Duodenal mucosa (tissue), 2 donors: ENCODE measurements around the gene C16orf89.
A peak's percentile ranks its signal among the peaks of the same experiment; 100 is the strongest.
"Not testable (repeated sequence)": the region's sequence is repeated elsewhere in the genome, so short reads cannot be mapped to it uniquely, and the experiment has no call there.

Experiments
- H3K27ac ChIP-seq: one replicate; pipeline ENCODE4 v1.7.0; 2013; ENCODE audit warnings: low read depth, low read length
- H3K27me3 ChIP-seq, 2 donors: one replicate each; pipeline ENCODE4 v1.7.0; 2013; ENCODE audit warnings: low read length in 2 of 2, control low read depth in 1 of 2; ENCODE audit not compliant: insufficient read depth in 2 of 2, control insufficient read depth in 1 of 2
- H3K36me3 ChIP-seq, 2 donors: one replicate each; pipeline ENCODE4 v1.7.0; 2013; ENCODE audit warnings: low read length in 2 of 2, control low read depth in 1 of 2; ENCODE audit not compliant: insufficient read depth in 2 of 2, control insufficient read depth in 1 of 2
- H3K4me1 ChIP-seq, 2 donors: one replicate each; pipeline ENCODE4 v1.7.0; 2013; ENCODE audit warnings: low read length in 2 of 2, control low read depth in 1 of 2; ENCODE audit not compliant: insufficient read depth in 2 of 2, control insufficient read depth in 1 of 2
- H3K4me3 ChIP-seq, 2 donors: one replicate each; pipeline ENCODE4 v1.7.0; 2013; ENCODE audit warnings: low read length in 2 of 2, low read depth in 1 of 2
- H3K9ac ChIP-seq, 2 donors: one replicate each; pipeline ENCODE4 v1.7.0; 2013; ENCODE audit warnings: low read length in 2 of 2, low read depth in 1 of 2
- H3K9me3 ChIP-seq, 2 donors: one replicate each; pipeline ENCODE4 v1.7.0; 2013; ENCODE audit warnings: low read length in 2 of 2, control low read depth in 1 of 2; ENCODE audit not compliant: control insufficient read depth in 1 of 2

C16orf89 gene

GRCh38 chr16:5084099-5084731 is 18.5 kb upstream of the C16orf89 start:
- H3K36me3 ChIP-seq, result peaks cover 0 to 16% of the 10 kb centered on the region in 2 donors
- H3K4me3 ChIP-seq, H3K27me3 ChIP-seq, H3K9ac ChIP-seq, H3K27ac ChIP-seq, H3K4me1 ChIP-seq, H3K9me3 ChIP-seq: not testable (repeated sequence)

GRCh38 chr16:5083646-5084045 is 17.9 kb upstream of the C16orf89 start:
- H3K4me3 ChIP-seq, H3K27me3 ChIP-seq, H3K4me1 ChIP-seq, H3K9me3 ChIP-seq, H3K27ac ChIP-seq, H3K9ac ChIP-seq: not testable (repeated sequence)
- peaks cover 0 to 12% of the 10 kb centered on the region in 2 donors for H3K36me3 ChIP-seq

- H3K9me3 ChIP-seq, H3K4me1 ChIP-seq, H3K27ac ChIP-seq, H3K9ac ChIP-seq, H3K4me3 ChIP-seq, H3K27me3 ChIP-seq: not testable (repeated sequence)
- H3K36me3 ChIP-seq, result peaks cover 4 to 24% of the 10 kb centered on the region in 2 donors
Observed at GRCh38 chr16:5080996-5081395, 15.2 kb upstream of the C16orf89 start.

- H3K9me3 ChIP-seq, H3K9ac ChIP-seq, H3K4me1 ChIP-seq, H3K27me3 ChIP-seq, H3K27ac ChIP-seq, H3K4me3 ChIP-seq: not testable (repeated sequence)
- peaks cover 9 to 25% of the 10 kb centered on the region in 2 donors for H3K36me3 ChIP-seq
Observed at GRCh38 chr16:5080461-5080860, 14.7 kb upstream of the C16orf89 start.

GRCh38 chr16:5078626-5079025 is 12.9 kb upstream of the C16orf89 start:
- Histone ChIP-seq H3K9ac (no peak overlapping the region), H3K4me3 (no peak overlapping the region), H3K36me3 (peaks cover 12 to 28% of the 10 kb centered on the region in 2 donors), H3K4me1 (peaks cover 0 to 4% of the 10 kb centered on the region in 2 donors), H3K9me3 (no peaks in the 10 kb centered on the region), H3K27ac (no peak overlapping the region), H3K27me3 (no peaks in the 10 kb centered on the region)

GRCh38 chr16:5077304-5077703 is 11.5 kb upstream of the C16orf89 start:
- Histone ChIP-seq H3K9ac (no peak overlapping the region), H3K27ac (no peak overlapping the region), H3K4me3 (no peak overlapping the region), H3K4me1 (peaks cover 8 to 10% of the 10 kb centered on the region in 2 donors), H3K27me3 (no peaks in the 10 kb centered on the region), H3K36me3 (peaks cover 12 to 28% of the 10 kb centered on the region in 2 donors), H3K9me3 (no peaks in the 10 kb centered on the region)

GRCh38 chr16:5075637-5076036 is 9.9 kb upstream of the C16orf89 start:
- no peaks in the 10 kb centered on the region for H3K27me3 ChIP-seq
- H3K4me3 ChIP-seq, result no peak overlapping the region
- peaks cover 12 to 28% of the 10 kb centered on the region in 2 donors for H3K36me3 ChIP-seq
- H3K9me3 ChIP-seq, result no peaks in the 10 kb centered on the region
- no peak overlapping the region for H3K27ac ChIP-seq
- no peak overlapping the region for H3K9ac ChIP-seq
- H3K4me1 ChIP-seq, result peaks cover 16 to 17% of the 10 kb centered on the region in 2 donors

GRCh38 chr16:5073771-5074170 is 8.0 kb upstream of the C16orf89 start:
- Histone ChIP-seq H3K36me3 (peaks cover 12 to 28% of the 10 kb centered on the region in 2 donors), H3K4me1 (peaks cover 14 to 16% of the 10 kb centered on the region in 2 donors)
- not testable (repeated sequence) for H3K9ac ChIP-seq, H3K4me3 ChIP-seq, H3K27ac ChIP-seq, H3K9me3 ChIP-seq, H3K27me3 ChIP-seq

GRCh38 chr16:5073279-5073629 is 7.5 kb upstream of the C16orf89 start:
- Histone ChIP-seq H3K9ac (no peak overlapping the region), H3K27me3 (no peaks in the 10 kb centered on the region), H3K4me1 (peaks cover 14 to 16% of the 10 kb centered on the region in 2 donors), H3K27ac (no peak overlapping the region), H3K9me3 (no peaks in the 10 kb centered on the region), H3K4me3 (no peak overlapping the region), H3K36me3 (peaks cover 12 to 25% of the 10 kb centered on the region in 2 donors)

- no peaks in the 10 kb centered on the region for H3K9me3 ChIP-seq
- H3K27ac ChIP-seq, result peak overlapping the region; percentile 35
- peaks cover 14 to 16% of the 10 kb centered on the region in 2 donors for H3K4me1 ChIP-seq
- peaks cover 12 to 22% of the 10 kb centered on the region in 2 donors for H3K36me3 ChIP-seq
- H3K27me3 ChIP-seq, result no peaks in the 10 kb centered on the region
- H3K4me3 ChIP-seq, result peak overlapping the region; percentile 77 to 93
- peak overlapping the region; percentile 64 to 86 for H3K9ac ChIP-seq
Observed at GRCh38 chr16:5072334-5073278, 6.8 kb upstream of the C16orf89 start.
